Ramos (cell line): ENCODE measurements around the gene HGF.
"Not testable (repeated sequence)": the region's sequence is repeated elsewhere in the genome, so short reads cannot be mapped to it uniquely, and the experiment has no call there.

Source experiments
- in situ Hi-C: fragments of 300-500 bp; cut with MboI; formaldehyde crosslinking; loops from one replicate; pipeline ENCODE4 v1.14.3; 2022; ENCODE audit warnings: low sequenced_read_pairs; ENCODE audit not compliant: unreplicated experiment

HGF gene

DNA sequence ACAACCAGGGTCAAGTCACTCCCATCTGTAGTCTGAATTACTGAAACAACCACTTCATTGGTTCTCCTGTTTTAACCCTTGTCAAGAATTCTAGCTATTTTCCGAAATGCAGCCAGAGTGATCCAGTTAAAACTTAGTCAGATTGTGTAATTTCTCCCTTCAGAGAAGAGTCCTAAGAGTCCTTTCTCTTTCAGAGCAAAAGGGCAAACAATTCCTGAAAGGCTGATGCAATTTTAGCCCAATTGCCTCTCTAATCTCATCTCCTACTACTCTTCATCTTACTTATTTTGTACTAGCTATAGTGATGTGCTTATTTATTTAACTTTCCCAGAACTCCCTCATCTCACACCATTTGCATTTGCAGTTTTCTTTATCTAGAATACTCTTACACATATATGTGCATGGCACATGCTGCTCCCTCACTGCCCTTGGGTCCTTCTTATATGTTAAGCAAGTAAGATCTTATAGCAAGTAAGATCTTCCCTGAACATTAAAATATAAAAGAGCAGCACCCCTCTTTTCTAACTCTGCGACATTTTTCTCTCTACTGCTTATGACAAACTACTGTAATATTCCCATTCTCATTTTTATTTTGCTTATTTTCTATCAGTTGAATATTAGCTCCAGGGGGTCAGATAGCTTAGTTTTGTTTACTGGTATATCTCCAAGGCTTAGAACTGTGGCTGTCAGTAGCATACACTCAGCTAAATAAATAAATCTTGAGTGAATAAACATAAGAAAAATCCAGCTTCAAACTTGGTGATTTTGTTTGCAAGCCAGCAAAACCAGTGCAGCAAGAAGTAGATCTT lies 44.6 kb downstream of the HGF start:
- in situ Hi-C loops, result no loop called here

DNA sequence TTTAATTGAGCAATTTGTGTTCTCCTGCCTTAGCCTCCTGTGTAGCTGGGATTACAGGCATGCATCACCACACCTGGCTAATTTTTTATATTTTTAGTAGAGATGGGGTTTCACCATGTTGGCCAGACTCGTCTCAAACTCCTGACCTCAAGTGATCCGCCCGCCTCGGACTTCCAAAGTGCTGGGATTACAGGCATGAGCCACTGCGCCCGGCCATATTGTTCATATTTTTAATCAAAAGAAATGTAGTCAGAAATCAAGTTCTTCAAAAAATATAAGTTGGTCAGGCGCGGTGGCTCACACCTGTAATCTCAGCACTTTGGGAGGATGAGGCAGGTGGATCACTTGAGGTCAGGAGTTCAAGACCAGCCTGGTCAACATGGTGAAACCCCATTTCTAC lies 47.6 kb downstream of the HGF start:
- in situ Hi-C loops, result not testable (repeated sequence)

DNA sequence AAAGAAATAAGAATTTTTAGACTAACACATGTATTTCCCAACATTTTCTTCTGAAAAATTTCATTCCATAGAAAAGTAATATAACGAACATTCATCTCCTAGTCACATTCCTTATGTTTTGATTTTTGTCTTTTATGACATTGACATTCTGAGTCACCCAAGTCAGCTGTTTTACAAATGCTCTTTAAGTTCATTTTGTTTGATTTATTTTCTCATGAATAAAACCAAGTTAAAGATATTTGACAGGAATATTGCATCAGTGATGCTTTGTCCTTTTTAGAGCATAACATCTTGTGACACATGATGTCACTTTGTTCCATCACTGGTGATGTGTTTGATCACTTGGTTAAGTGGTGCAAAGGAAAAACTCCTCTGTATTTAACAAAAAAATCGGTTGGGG lies 48.4 kb downstream of the HGF start:
- in situ Hi-C loops, result no loop called here

DNA sequence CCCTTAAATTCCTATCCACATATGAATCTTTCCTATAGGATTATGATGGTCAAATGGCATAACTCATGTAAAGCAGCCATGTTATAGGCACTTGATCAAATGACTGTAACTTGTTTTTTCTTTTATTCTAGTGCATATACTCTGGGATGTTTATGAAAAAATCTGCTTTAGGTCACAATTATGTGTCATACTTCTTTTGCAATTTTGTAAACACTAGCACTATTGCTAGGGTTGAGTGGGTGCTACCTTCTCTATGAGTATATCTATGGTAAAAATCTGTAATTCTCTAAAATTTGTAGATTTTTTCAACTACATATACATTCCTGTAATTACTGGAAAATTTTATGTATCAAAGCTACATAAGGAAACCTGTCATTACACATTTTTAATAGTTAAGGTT lies 50.0 kb downstream of the HGF start:
- in situ Hi-C loops, result no loop called here

DNA sequence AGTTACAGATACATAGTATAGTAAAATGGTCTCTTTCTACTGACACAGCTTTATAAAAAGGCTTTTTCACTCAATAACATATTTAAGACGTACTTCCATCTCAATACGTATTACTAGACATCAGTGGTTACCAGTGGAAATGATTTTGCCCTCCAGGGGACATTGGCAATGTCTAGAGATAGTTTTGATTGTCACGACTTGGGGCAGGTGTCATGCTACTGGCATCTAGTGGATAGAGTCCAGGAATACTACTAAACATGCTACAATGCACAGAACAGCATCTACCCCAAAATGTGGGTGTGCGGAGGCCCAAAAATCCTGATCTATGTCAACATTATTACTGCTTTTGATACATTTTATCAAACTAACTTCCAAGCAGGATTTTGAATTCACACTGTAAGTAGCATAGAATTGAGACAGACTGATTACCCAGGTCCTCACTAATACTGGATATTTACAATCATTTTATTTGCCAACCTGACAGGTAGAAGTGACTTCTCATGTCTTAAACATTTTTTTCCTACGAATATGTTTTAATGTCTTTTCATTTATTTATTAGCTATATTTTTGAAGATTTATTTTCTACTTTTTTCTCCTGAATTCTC lies 53.8 kb downstream of the HGF start:
- in situ Hi-C loops, result no loop called here

DNA sequence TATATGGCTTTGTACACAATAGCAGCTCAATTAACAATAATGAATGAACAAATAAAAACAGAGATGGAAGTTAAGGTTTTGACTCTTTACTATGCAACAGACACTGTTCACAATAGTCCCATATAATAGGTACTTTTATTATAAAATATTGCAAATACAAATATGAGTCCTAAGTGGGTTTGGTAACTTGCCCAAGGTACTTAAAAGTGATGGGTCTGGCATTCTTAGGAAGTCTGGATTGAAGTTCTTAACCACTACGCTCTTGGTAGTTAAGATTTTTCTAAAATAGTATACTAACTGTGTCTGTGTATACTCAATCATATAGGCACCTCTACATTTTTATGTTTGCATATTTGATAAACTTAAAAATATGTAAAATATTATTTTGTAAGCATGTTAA lies 55.5 kb downstream of the HGF start:
- in situ Hi-C loops, result no loop called here

DNA sequence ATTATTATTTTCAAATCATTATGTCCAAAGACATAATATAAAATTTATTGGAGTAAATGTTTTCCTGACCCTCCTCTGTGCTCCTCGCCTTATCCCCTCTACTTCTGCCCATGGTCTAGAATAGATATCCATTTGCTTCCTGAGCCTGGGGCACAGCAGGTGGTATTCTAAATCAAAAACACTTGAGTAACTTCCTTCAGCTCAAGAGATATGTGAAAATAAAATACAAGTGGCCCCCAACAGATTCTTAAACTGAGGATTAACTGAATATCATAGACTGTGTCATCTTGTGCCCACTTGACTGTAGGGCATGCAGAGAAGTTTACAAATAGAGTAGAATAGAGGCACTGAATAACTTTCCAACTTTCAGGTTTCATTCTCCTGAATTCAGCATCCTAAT lies 59.1 kb downstream of the HGF start:
- in situ Hi-C loops, result no loop called here

DNA sequence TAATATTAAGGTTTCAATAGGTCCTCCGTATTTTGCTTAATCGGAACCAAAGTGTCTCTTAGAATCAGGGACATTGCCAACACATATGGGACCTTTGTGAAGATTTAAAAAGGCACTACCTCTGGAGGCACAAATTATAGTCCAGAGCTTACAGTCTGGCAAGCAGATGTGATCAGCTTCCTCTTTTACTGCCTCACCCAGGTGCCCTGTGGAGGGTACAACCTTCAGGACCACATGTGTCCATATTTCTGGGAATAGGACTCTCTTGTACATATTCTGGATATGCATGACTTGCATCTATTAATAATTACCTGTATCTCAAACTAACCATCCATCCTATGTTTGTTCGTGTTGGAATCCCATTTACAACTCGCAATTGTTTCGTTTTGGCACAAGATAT lies 60.0 kb downstream of the HGF start:
- in situ Hi-C loops, result no loop called here

DNA sequence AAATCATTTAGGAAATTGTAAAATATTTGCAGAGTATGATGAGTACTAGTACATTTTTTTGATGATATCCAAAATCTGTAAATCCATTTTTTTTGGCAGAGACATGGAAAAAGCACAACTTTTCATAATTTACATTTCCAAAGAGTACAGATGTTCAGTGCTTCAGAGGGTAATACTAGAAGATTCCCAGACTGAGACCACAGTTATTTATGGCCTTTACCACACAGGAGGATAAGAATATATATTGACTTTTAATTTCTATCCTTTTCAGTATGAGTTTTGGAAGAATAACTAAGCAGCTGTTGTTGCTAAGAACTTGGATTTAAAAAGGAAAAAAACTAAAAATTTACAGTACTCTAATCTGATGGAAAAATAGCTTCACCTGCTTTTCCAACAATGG lies 61.9 kb downstream of the HGF start:
- in situ Hi-C loops, result no loop called here

DNA sequence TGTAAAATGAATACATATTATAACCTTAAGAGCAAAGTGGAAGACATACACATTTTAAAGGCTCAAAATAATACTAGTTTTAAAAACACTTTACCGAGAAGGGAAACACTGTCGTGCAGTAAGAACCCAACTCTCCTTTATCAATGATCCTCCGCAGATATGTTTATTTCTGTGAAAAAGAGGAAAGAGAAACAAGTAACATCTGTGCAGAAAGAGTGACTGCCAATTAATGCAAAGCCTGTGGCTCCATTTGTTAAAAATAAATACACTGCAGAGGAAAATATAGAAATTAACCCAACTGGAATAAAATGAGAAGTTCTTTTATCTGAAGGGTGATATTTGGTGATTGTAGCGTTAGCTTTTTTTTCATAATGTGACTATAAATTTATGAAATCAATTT lies 62.7 kb downstream of the HGF start:
- in situ Hi-C loops, result no loop called here

DNA sequence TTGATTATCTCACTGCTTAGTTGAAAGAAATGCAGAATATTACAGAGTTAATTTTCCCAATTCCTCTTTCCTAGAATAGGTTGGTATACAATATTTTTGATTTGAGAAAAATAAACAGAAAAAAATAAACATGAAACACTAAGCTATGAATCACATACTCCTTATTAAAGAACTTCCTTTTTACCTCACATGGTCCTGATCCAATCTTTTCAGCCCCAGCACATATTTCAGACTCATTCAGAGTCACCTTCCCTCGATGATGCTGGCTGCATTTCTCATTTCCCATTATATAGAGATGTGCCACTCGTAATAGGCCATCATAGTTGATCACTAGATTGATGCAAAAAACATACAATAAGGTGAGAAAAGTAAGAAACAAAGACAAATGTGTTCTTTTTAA lies 64.6 kb downstream of the HGF start:
- in situ Hi-C loops, result no loop called here

DNA sequence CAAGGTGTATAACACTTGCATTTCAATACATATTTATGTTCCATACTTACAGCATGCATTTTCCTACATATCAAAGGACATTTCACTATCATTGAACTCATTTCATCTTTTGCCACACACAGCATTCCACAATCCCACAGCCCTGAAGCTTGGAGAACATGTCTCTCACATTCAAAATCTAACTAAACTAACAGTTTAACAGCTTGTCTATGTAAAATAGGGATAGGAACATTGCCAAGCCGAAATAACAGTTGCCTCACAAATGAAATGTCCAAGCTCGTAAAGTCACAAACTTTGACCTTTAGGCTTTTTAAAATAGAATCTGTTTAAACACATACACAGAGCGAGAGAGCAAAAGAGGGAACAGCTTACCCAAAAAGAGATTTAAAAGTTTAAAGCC lies 65.3 kb downstream of the HGF start:
- in situ Hi-C loops, result no loop called here

DNA sequence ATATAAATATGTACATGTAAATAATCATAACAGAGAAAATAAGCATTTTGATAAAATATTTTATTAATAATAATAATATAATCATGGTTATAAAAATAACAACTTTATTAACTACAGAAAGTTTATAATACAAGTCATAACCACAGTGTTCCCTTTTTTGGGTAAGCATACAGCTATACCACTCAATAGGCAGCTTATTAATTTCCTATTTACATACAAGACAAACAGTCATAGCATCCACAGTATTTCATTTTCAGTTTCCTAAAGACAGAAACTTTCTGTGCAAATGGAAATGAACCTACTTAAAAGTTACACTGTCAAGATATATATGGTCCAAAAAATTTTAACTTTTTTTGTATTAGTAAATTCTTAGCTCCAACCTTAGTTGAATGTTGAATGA lies 70.9 kb downstream of the HGF start:
- in situ Hi-C loops, result no loop called here

DNA sequence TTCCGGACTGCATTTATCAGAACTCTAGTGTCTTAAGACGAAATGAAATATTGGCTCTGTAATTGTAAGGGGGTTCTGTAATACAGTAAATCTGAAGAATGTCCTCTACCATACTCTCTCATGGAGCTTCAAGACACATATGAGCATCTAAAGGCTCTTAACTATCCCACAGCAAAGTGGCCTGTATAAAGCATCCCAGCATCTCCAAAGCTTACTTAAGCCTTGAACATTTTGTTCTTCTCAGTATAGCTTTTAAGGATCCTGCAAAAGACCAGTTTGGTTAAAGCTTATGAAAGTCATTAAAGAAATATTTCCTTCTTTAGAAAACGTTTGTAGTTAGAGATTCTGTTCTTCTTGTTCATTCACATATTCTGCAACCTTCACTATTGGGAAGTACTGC lies 75.1 kb downstream of the HGF start:
- in situ Hi-C loops, result no loop called here

DNA sequence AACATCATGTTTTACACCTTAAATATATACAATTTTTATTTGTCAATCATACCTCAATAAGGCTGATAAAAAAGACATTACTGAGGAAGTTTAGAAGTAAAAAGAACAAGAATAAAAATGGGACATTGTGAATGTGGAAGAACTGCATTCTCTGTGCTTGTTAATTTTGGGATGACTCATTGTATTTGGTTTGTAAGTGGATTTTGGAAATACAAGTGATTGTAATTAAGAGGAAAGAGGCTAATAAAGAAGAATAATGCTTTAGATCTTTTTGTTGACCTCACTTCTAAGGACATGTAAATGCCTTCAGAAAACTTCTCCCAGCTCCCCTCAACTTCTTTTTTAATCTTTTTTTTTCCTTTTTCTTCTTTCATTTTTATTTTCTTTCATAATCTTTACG lies 76.0 kb downstream of the HGF start:
- in situ Hi-C loops, result no loop called here

DNA sequence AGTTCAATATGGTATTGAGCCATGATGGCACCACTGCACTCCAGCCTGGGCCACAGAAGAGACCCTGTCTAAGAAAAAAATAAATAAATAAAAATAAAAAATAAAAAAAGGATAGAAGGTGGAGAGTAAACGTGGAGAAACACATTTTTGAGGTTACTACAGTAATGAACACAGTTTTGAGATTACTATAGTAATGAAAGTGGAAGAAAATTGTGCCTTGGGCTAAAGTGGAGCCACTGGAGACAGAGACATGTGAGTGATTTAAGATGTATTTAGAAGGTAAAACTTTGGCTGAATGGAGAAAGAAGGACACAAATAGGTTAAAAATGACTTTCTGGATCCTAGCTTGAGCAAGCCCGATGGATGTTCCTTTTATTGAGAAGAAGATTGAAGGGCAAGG lies 76.8 kb downstream of the HGF start:
- in situ Hi-C loops, result no loop called here

DNA sequence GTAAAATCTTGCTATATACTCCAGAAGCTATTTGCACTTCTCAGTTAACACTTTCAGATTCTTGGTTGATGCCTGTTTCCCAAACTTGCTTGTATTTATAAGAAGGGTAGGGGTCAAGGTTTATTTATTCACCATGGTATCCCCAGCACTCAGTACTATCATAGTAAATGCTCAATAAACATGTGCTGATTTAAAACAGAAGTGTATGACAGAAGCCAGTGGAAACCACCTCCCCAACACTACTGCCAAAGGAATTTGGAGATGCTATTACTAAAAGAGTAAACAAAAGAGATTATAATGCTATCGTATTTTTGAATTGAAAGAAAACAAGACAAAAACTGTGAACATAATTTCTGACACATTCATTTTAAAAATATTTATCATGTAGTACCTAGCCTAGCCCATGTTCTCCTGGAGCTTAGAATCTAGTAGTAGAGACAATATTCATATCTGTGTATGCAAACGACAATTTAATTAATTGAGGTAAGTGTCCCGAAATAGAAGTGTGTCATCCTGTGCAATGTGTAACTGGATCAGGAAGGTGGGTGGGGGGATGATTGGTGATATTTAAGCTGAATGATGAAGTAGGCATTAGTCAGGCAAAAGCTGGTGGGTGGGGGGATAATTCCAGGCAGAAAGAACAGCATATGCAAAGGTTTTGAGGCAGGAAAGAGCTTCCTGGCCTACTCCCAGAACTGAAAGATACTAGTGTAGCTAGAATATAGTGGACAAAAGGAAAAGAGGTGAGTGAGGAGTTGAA lies 77.5 kb downstream of the HGF start:
- in situ Hi-C loops, result no loop called here

DNA sequence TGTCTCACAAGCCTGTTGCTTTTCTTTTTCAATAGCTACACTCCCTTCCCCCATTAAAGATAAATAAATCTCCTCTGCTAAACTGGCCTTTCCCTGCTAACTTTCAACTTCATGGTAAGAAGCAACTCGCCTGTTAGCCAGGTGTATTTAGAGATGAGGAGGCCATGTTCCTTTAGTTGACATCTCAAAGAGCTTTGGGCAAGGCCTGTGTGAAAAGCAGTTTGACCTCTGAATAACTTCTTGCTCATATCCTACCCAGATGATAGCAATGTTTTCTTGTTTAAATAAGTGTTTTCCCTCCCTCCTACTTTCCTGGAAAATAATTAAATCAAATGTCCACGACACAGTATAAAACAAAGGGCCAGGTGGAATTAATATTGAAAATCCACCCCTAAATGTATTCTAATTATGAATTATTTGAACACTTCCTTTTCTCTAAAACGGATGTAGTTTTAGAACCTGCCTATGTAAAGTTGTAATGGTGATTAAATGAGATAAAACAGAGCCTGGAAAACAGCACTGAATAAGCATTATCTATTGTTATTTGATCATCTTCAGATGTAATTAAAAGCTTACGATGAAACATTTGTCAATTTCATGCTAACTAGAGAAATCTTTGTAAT lies 78.5 kb downstream of the HGF start:
- in situ Hi-C loops, result no loop called here

DNA sequence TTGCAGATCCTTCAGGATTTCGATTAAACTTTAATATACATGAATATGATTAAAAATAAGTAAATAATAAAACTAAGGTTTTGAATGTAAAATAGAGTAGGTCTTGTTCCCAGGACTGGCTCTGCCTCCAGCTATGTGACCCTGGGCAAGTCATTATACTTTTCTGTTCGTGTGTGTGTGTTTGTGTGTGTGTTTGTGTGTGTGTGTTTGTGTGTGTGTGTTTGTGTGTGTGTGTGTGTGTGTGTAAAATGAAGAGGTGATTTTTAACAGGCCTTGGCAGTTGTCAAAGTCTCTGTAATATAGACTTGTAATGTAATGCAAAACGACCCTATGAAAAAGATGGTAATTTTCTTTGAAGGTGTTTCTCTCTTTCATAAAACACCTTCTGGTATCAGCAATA lies 79.2 kb downstream of the HGF start:
- in situ Hi-C loops, result no loop called here

DNA sequence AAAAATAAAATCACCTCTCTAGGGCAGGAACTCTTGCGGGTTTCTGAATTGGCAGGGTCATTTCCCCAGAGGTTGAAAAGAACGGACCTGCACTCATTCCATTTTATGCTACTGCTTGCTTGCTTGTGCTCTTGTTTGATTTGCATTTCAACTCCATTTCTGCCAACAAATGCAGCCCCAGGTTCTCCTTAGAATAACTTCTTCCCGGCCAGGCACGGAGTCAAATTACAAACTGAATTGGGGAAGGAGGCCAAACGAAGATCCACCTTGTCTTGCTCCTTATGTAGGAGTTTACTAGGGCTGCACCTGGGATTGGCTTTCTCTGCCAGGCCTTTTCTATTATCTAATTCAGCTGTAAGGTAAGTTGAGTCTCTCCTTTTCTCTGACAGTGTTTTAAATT lies 79.6 kb downstream of the HGF start:
- in situ Hi-C loops, result no loop called here
